AG20443 (cell line): ENCODE data around the gene ESF1.
A peak's percentile ranks its signal among the peaks of the same experiment; 100 is the strongest.

Experiments
- DNase-seq: peaks from one replicate; pipeline ENCODE4 v3.0.0; 2012; ENCODE audit warnings: low spot score, mixed read lengths

The ESF1 gene, protein sequence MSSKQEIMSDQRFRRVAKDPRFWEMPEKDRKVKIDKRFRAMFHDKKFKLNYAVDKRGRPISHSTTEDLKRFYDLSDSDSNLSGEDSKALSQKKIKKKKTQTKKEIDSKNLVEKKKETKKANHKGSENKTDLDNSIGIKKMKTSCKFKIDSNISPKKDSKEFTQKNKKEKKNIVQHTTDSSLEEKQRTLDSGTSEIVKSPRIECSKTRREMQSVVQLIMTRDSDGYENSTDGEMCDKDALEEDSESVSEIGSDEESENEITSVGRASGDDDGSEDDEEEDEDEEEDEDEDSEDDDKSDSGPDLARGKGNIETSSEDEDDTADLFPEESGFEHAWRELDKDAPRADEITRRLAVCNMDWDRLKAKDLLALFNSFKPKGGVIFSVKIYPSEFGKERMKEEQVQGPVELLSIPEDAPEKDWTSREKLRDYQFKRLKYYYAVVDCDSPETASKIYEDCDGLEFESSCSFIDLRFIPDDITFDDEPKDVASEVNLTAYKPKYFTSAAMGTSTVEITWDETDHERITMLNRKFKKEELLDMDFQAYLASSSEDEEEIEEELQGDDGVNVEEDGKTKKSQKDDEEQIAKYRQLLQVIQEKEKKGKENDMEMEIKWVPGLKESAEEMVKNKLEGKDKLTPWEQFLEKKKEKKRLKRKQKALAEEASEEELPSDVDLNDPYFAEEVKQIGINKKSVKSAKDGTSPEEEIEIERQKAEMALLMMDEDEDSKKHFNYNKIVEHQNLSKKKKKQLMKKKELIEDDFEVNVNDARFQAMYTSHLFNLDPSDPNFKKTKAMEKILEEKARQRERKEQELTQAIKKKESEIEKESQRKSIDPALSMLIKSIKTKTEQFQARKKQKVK

DNA sequence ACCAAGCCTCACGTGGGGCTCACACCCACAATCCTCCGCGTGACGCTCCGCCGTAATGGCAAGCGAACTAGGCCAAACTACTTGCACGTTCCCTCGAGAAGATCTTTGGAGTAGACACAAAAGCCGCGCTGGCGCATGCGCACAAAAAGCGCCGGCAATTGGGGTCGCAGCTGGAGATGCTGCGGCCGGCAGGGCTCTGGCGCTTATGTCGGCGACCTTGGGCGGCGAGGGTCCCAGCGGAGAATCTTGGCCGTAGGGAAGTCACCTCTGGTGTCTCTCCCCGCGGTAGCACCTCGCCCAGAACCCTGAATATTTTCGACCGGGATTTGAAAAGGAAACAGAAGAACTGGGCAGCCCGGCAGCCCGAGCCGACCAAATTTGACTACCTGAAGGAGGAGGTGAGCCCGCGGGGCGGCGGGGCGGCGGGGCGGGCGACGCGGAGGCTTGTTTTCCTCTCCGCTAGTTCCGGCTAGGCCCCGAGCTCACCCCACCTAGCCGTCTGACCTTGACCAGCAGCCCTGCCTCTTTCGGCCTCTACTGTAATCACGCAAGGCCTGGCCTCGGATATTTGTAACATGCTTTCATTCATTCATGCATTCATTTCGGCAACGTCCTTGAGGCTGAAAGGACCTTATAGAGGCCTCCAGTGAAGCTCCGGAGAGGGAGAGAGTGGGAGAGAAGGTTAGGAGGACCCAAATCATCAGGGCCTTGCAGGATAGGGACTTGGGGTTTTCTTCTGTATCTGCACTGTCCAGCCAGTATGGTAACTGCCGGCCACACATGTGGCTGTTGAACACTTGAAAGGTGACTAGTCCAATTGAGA lies at the start of gene ESF1, which contains the start of gene NDUFAF5:
ESF1 (minus strand) TSS at position 27 of the 823 bp plus-strand sequence. CDS start 1,779 bp downstream, outside the sequence.
NDUFAF5 (plus strand) TSS at position 136 of the 823 bp plus-strand sequence; CDS start at position 177, 41 bp downstream.
- peak; percentile 96 for DNase-seq

DNA sequence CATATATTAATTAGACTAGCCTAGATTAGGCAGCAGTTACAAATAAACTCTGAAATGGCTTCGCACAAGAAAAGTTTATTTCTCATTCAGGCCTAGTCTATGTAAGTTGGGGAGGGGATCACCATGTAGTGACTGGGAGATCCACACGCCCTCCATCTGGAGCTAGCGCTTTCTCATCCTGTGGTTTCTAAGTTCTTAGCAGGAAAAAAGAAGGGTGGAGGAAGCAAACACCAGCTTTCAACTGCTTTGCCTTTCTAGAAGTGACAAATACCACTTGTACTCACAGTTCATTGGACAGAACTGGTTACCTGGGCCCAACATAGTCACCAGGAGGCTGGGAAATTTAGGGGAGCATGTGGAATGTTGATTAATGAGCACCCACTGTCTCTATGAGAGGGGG lies 46.8 kb upstream of the ESF1 start:
- no peak for DNase-seq

DNA sequence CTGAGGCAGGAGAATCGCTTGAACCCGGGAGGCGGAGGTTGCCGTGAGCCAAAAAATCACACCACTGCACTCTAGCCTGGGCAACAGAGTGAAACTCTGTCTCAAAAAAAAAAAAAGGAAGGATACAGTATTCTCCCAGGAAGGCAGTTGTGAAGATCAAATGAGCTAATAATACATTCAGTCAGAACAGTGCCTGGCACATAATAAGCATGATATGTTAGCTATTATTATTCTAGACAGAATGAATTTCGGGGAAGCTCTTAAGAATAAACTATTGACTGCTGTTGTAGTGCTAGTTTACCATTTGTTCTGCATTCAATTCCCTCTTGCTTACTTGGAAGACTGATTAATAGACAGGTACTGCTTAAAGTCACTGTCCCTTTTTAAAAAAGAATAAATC lies 40.7 kb upstream of the ESF1 start:
- DNase-seq, result no peak

DNA sequence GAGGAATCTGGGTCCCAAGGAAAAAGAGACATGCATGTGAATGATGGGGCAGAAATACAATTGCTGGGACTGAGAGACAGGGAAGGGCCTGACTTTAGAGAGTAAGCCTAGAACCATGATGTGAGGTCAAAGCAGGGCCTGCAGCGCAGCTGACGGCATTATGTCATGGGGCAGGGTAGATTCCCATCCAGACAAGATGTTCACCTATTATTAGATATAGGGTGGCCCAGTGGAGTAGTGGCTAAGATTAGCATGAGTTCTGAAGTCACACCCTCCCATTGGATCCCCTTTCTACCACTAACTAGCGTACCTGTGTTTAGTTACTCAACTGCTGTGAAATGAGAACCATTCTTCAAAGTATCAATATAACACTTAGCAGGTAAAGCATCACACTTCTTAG lies 39.7 kb upstream of the ESF1 start:
- DNase-seq, result no peak

DNA sequence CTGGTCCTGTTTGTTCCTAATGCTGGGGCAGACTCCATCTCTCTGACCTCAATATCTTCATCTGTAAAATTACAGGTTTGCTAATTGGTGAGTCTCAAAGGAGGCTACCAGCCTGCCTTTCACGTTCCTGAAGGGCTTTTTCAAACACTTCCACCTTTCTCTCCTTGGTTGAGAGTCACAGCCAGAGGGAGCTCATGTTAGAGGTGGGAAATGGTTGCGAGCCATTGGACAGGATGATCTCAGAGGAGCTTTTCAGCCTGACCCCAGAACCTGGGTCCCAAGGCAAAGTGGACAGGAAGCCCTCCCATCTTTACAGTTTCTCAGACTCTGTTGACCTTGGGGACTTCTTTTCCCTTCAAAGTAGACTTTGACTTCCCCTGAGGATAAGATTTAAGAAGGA lies 37.7 kb upstream of the ESF1 start:
- DNase-seq, result peak; percentile 14

DNA sequence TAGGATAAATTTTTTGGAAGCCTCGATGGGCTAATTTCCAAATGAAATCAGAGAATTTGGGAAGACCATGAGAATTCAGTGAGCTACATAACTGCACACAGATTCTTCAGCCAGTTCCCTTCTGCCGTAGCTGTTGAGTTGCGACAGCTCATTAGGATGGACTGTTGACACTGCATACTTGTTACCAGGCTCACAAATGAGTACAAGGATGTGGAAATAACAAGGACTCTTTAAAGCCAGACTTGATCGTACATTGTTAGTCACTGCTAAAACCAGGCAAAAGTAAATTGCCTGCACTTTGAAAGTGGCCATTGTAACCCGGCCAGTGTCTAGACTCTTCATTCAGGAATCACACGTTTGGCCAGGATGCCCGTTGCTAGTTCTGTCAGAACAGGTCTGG lies 37.2 kb upstream of the ESF1 start:
- DNase-seq, result peak; percentile 82

DNA sequence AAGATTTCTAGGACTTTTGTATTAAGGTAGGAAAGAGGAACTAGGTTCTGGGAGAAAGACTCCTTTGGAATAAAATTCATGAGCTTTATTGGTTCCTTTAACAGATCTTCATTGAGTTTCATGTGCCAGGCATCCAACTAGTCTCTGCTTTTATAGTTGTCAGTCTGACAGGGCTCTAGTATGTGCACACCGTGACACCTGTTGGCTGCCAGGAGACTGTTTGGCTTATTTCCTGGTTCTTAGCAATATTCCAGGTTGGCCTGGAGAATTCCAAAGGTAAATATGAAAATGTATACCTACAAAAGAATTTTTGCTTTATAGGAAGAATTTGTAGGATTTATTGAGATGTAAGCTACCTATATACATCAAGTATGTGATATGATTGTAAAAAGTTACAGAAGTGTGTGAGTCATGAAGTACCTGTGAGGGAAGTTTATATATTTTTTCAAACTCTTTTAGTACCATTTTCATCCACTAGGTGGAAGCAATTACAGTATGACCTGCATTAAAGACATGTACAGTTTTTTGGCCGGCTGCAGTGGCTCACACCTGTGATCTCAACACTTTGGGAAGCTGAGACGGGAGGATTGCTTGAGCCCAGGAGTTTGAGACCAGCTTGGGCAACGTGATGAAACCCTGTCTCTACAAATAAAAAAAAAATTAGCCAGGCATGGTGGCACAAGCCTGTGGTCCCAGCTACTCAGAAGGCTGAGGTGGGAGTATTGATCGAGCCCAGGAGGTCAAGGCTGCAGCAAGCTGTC lies 35.3 kb upstream of the ESF1 start:
- DNase-seq, result peak; percentile 56

DNA sequence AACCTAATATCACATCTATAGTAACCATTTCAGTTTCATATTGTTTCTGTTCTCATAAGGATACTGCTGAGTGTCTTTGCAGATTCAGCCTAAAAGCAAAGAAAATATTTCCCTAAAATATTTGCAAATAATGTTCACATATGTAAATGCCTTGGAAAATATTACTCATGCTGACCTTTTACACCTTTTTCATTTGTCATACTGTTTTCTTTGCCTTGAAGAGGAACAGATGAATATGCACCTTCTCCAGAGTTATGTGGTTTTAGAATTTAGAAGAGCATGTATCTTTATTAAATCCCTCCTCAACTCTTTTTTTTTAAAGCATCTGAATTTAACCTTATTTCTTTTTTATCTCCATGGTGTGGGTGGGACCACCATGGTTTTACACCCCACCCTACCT lies 32.6 kb upstream of the ESF1 start:
- DNase-seq, result no peak

DNA sequence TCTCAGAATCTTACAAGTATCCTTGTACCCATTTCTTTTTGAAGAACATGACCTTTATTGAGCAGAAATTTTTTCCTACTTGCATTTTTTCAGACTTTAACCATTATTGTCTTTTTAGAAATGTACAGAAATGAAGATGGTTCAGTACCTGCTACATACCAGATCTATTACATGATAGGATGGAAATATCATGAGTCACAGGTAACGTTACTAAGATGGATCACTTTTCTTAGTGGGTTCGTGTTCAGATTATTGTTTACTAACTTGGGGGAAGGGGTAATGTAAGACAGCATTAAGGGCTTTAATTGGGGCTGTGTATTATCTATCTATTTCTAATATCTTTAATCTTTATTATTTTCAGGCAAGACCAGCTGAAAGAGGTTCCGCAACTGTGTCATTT lies 32.0 kb upstream of the ESF1 start:
- no peak for DNase-seq

DNA sequence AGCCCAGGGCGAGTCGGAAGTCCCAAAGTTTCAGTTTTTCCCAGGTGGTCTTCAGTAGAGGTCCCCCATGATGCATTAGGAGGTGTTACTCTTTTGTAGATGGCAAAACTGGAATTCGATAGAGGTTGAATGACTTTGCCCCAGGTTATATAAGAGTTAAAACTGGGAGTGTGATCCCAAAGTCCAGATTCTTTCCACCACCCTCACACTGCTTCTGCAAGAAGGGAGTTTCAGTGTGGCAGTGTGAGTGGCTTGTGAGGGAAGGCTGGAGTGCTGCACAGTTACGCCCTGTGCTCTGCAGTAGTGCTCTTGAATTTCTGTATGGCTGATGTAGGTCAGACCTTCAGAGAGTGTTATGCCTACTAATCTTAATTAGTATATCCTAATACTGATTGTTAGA lies 30.0 kb upstream of the ESF1 start:
- no peak for DNase-seq

DNA sequence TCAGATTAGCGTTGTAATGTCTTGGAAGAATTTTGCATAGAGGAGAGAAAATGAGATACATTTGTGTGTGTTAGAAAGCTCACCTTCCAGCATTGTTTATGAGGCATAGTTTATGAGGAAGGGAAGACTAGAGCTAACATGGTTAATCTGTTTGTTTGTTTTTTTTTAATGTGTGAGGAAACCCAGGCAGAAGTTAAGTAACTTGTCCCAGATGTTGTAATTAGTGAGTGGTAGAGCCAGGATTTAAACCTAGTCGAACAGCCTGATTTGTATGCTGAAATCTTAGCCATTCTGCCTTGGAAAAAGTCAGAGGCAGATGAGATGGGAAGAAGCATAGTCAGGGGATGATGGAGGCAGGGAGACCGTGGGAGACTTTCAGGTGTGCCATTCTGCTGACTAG lies 29.2 kb upstream of the ESF1 start:
- DNase-seq, result no peak

DNA sequence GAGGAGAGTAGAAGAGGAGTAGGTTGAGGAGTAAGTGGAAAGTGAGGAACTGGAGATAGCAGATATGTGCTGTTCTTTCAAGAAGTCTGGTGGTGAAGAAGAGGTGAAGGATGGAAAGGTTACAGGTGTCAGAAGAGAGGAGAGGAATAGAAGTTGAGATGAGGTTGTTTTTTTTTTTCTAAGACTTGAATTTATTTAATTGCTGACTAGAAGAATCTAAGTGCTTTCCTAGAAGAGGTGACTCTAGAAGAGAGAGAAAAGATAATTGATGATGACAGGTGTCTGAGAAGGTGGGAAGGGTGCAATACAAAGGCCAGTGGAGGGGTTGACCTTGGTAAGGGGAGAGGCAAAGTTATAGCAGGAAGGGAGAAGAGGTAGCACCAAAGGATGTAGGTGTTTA lies 25.7 kb upstream of the ESF1 start:
- DNase-seq, result no peak

DNA sequence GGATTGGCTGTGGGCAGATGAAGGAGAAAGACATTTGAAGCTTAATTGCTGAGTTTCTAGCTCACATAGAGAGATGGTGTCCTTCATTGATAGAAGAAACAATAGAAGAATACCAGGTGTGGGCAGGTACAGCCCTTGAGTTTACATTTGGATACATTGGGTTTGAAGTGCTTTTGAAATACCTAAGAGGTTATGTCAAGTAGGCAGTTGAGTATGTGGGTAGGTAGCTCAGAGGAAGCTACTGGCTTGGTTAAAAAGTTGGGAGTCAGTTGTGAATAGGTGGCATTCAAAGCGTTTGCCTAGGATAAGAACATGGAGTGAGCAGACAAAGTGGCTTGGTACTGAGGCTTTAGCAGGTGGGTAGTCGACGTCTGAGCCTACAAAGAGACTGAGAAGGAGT lies 25.1 kb upstream of the ESF1 start:
- DNase-seq, result no peak

DNA sequence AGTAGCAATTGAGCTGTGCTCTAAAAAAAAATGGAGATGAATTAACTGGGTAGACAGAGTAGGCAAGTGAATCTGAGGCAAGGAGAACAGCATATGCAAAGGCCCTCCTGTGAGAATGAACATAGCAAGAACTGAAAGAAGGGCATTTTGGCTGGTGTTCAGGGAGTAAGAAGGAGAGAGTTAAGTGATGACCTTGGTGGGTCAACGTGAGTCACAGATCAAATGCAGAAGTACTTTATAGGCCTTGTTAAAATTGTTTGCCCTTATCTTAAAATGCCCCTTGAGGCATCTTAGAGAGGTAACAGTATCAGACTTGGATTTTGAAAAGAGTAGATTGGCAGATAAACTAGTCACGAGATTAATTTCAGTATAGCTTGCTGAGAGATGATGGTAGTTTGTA lies 24.7 kb upstream of the ESF1 start:
- no peak for DNase-seq

DNA sequence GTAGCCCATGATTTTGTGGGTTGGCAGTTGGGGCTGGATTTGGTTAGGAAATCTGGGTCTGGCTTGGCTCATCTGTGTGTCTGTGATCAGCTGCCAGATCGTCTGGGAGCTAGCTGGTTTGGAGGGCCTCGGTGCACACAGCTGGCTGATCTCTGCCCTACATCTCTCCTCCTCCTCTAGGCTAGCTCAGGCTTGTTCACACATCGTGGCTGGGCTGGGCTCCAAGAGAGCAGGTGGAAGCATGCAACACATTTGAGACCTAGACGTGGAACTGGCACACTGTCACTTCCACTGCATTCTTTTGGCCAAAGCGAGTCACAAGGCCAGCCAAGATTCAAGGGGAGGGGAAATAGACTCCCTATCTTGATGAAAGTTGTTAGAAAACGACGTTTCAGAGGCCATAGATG lies 16.0 kb upstream of the ESF1 start:
- DNase-seq, result peak; percentile 88

DNA sequence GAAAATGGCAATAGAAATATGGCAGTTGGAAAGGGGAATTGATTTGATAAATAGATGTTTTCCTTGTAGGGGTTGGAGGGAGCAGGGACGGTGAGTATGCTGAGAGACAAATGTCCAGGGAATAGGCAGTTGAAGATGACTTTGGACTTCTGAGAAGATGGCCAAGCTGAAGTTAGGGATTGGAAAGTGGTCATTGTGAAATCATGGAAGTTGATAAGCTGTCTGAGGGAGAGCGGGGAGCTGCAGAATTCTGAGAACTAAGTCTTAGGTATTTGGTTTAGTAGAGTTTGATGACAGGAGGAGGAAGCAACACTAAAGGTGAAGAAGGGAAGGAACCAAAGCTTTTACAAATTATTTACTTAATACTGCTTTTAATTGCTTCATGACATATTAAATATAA lies 15.3 kb upstream of the ESF1 start:
- no peak for DNase-seq

DNA sequence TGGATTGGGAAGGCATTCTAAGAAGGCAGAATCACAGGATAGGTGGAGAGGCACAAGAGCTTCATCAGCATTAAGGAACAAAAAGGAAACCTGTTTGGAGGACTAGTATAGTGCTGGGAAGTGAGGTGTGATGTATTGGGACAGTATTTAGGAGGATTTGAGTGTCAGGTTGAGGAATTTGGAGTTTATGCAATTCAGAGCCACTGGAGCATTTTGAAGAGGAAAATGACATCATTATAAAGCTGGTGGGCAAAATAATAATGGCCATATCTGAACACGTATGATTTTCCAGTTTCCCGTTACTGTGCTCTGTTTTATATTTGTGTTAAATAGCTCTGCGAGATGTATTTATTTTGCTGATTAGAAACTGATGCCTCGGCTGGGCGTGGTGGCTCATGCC lies 14.3 kb upstream of the ESF1 start:
- DNase-seq, result no peak

DNA sequence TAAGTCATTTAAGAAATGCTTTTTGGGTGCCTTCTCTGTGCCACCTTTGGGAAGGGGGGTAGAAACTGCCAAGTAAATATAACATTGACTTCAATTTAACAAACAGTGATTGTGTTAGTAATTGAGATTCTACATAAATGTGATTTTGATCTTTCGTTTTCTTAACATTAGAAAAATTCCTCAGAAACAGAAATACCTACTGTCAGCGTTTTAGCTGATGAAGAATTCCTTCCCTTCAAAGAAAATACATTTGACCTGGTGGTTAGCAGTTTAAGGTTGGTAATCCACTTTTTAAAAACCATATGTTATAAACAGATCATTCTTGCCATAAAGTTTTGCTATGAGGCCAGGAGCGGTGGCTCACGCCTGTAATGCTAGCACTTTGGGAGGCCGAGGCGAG lies 9.9 kb upstream of the ESF1 start:
- no peak for DNase-seq

DNA sequence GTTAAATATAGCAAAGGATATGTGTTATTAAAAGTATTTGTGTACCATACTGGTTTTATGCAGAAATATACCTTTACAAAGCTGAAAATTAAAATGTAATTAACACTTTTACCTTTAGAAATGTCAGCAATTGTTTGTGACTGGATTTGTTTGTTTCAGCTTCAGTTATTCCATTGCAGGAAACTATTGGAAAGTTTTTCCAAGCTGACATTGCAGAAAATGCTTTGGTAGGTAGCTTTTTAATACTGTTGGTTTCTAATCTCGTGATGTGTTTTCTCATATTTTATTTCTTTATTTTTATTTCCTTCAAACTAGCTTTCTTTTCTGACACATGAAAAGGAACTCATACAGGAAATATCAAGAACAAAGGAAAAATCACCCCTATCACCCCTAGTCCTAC lies 8.3 kb upstream of the ESF1 start:
- DNase-seq, result no peak

DNA sequence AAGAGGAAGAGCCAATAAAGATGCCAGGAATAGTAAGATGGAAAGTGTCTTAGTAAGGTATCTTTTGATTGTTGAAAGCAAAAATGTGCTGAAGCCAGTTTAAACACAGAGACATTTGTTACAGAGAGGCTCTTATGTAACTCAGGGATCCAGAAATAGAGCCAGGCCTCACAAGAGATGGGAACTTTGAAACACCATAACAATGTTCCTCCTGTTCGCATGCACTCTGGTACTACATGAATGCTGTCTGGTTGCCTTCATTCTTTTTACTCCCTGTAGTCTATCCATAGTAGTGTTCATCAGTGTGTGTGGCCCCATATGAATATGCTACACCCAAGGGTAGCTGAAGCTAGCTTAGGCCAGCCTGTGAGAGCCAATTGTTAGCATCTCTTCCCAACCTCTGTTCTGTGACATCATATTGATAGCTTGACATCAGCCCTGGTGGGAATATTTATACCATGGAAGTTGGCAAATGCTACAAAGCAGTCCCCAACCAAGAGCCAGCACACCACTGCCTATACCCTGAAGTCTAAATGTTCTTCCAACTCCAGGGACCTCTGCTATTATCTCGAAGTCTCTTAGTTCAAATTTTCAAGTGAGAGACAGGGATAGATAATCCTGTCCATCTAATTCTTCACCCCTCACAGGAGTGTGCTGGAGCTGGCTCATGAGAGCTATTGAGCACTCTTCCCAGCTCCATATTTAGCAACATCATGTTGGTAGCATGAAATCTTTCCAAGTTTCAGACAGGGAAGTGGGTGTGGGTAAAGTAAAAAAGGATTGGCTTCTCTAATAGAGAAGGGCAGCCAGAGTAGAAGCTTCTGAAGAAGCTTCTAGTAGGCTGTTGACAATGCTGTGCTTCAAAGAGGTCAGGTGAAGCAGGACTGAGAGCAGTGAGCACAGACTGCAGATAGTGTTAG lies 7.1 kb upstream of the ESF1 start:
- DNase-seq, result no peak

DNA sequence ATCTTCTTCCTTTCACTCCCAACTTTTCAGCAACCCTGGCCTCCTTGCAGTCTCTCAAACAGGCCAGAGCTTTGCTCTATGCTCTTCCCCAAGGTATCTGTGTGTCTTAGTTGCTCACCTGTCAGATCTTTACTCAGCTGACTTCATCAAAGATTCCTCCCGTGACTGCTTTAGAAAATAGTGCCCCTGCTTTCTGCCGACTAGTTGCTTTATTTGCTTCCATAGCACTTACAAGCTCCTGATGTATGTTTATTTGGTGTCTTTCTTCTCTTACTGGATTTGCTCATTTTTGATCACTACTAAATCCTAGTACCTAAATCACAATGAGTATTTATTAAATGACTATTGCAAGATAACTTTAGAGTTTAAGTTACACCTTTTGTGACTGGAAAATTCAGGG lies 6.0 kb upstream of the ESF1 start:
- no peak for DNase-seq
